ENCODE measurements around the gene CASKIN1.

GRCh38 chr16:2244301-2244700, 47.9 kb upstream of the CASKIN1 start:
- TF ChIP-seq CTCF (IDR thresholded peaks at IDR 0.05; ENCODE audit: low read depth, low read length), result no peak
- no peak for TF ChIP-seq EZH2phosphoT487 (IDR thresholded peaks at IDR 0.05; ENCODE audit: low read depth)

Data from OCI-LY3 (cell line).